ENCODE data around the gene ARHGEF28.

GRCh38 chr5:73922875-73923557 is 297.0 kb downstream of the ARHGEF28 start:
- TF ChIP-seq, protein P1, sequence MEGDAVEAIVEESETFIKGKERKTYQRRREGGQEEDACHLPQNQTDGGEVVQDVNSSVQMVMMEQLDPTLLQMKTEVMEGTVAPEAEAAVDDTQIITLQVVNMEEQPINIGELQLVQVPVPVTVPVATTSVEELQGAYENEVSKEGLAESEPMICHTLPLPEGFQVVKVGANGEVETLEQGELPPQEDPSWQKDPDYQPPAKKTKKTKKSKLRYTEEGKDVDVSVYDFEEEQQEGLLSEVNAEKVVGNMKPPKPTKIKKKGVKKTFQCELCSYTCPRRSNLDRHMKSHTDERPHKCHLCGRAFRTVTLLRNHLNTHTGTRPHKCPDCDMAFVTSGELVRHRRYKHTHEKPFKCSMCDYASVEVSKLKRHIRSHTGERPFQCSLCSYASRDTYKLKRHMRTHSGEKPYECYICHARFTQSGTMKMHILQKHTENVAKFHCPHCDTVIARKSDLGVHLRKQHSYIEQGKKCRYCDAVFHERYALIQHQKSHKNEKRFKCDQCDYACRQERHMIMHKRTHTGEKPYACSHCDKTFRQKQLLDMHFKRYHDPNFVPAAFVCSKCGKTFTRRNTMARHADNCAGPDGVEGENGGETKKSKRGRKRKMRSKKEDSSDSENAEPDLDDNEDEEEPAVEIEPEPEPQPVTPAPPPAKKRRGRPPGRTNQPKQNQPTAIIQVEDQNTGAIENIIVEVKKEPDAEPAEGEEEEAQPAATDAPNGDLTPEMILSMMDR (IDR thresholded peaks at IDR 0.05), result no peak
- TF ChIP-seq POLR2A (IDR thresholded peaks at IDR 0.05; ENCODE audit: low read depth) (no peak), POLR2AphosphoS5 (IDR thresholded peaks at IDR 0.05) (no peak), EP300 (IDR thresholded peaks at IDR 0.05) (no peak)
